NOMO-1 treated with dmso at 0.1 percent for 144 hours (cell line): Measurements from ENCODE around the gene DCAF11.

Source experiments
- DNase-seq: peaks from one replicate; lab custom pipeline; 2025; ENCODE audit not compliant: unreplicated experiment; lab: John Stamatoyannopoulos, UW

Gene DCAF11

DNA sequence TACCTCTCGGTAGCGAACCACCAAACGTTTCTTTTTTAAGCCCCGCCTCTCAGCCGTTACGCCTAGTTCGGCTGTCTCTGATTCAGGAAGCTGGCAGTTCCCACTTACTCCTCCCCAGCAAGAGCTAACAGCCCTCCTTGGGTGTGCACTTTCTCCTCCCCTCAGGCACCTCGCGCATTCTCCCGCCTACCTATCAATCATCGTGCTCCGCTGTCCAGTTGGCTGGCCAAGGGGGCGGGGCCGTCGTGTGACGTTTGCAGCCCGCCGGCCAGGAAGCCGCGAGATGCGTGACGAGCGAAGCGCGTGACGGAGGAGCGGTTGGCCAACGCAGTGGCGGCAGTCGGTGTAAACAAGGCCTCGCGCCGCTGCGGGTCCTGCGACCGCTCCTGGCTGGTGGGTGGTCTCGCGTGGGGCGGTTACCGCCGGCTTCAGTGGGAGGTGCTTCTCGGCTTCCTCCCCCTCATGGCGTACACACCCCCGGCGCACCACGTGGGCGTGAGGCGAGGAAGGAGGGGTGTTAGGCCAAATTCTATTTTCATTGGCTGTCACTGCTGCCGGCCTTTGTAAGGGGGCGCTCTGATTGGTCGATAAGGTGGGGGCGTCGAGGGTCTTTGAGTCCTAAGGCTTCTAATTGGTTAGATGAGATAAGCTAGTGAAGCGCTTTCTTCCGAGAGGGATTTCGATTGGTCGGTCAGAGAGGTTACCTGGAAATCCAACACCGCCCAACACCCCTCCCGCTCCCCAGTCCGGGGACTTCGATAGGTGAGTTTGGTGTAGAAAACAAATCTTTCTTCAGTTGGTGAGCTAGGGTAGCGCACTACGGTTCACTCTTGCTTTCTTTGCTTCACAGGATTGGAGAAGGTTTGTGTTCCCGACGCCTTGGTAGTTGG, at the start of gene DCAF11, which contains the start of gene NRL:
Gene DCAF11 (plus strand): TSS at position 246 of the 890 bp plus-strand sequence. CDS start 818 bp downstream, outside the sequence.
Gene NRL (minus strand): TSS at position 418 of the 890 bp plus-strand sequence. CDS start 32,101 bp downstream, outside the sequence.
- peak; percentile 100 for DNase-seq

DNA sequence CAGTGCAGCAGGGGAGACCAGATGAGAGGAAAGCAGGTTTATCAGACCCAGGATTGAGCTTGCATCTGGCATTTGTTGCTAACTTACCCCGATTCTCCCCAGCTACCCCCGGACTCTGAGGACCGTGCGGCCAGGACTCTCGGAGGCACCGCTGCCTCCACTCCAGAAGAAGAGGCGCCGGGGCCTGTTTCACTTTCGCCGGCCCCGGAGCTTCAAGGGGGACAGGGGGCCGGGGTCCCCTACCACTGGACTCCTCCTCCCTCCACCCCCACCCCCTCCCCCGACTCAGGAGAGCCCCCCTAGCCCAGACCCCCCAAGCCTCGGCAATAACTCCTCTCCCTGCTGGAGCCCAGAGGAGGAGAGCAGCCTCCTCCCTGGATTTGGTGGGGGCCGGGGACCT, 49.7 kb upstream of the DCAF11 start:
- no peak for DNase-seq

DNA sequence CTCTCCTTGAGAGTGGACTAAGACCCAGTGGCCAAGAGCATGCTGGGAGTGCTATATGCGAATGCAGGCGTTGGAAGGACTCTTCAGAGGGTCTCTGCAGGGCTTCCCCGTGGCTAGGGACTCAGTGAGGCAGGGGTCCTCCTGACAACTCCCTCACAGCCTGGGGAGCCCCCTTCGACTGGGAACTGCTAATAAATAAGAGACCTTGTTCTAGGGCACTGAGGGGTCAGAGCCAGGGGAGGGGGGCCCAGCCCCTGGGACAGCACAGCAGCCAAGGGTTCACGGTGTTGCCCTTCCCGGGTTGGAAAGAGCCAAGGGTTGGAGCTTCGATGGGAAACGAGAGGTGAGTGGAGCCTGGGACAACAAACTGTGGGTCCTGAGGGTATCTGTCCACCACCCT, 49.2 kb upstream of the DCAF11 start:
- no peak for DNase-seq

DNA sequence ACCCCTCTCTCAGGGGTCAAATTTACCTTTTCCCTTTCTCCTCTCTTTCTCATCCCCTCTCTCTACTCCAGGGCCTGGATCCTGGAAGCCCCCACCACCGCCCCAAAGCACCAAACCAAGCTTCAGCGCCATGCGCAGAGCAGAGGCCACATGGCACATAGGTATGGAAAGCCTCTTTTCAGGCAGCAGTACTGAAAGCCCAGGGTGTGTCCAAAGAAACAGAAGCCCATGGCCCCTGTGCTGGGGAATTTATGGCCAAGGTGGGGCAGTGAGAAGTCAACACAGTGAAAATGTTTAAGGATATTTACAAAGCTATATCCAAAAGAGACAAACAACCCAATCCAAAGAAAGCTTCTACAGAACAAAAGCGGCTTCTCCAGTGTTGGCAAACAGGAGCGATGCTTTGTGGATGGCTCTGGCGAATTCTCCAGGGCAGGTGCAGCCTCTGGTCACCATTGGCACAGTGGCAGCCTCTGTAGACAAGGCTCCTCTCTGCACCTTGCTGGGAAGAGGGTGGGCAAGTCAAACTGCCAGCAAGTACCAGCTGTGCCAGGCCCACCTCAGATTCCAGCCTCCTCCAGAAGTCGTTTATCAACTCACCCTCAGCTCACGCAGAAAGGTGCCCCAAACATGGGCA, 48.0 kb upstream of the DCAF11 start:
- DNase-seq = no peak

DNA sequence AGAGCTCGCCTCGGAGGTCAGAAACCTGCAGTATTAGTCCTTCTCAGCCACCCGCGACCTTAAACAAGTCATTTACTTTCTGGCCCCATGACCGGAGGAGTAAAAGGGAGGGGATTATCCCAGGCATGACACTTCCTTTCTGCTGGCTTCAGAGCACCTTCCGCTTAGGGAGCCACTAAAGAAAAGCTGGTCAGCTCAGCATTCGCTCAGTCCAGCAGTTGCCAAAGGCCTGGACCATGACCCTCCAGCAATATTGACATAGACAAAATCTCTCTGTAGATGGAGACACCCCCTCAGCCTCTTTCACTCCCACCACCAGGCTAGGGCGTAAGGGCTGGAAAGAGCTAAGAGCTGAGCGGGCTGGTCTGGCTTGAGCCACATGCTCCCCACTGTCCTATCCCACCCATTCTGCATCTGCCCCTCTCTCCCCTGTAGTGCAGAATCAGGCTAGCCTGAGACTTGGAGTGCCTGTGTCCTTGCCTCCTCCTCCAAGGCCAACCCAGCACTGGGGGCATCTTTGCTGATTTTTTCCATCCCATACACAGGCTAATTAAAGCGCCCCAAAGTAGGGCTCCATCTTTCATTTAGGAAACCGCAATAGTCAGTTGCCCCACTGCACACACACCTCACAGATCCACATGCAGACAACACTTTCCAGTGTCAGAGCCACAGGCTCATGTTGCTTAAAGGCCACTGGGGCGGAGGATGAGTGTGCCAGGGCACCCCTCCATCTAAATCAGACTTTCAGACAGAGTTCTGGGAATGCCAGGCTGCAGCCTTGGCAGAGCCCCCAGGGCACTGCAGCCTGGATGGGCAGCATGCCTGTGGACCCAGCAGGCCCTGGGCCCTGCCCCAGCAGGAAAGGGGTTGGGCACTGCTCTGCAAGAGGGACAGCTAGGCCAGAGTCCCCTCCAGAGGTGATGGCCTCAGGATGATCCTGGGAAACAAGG, 47.2 kb upstream of the DCAF11 start:
- no peak for DNase-seq

DNA sequence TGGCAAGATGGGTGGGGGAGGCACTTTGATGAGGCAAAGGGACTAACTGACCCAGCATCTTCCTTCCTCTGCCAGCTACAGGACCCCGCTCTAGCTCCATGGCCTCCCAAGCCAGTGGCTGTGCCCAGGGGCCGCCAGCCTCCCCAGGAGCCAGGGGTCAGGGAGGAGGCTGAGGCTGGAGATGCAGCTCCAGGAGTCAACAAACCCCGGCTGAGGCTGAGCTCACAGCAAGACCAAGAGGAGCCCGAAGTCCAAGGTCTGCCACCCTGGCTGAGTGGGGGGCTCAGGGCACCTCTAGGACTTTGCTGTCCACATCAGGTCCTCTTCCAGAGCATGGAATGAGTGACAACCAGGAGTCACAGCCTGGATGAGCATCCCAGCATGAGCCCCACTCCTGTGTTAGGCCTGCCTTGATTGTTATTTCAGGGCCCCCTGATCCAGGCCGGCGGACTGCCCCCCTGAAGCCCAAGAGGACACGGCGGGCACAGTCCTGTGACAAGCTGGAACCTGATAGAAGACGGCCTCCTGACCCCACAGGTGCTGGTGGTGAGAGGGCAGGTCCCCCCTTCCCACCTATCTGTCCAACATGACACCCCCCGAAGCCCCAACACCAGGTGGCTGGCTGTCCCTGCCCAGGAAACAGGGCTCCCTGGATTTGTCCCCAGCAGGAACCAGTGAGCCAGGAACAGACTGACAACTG, 45.7 kb upstream of the DCAF11 start:
- DNase-seq = no peak

DNA sequence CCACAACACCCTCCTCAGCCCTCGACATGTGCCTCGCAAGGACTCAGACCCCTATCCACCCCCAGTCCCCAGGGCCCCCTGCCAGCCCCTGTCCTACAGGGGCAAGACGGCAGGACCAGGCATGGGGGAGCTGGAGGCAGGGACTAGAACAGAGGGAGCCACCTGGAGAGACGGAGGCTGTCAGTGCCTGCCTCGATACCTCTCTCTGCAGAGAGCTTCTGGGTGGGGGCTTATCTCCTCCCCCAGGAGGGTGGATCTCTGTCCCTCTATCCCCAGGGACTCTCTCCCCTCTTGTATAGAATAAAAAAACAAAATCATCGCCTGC, 45.2 kb upstream of the DCAF11 start:
- DNase-seq = no peak

DNA sequence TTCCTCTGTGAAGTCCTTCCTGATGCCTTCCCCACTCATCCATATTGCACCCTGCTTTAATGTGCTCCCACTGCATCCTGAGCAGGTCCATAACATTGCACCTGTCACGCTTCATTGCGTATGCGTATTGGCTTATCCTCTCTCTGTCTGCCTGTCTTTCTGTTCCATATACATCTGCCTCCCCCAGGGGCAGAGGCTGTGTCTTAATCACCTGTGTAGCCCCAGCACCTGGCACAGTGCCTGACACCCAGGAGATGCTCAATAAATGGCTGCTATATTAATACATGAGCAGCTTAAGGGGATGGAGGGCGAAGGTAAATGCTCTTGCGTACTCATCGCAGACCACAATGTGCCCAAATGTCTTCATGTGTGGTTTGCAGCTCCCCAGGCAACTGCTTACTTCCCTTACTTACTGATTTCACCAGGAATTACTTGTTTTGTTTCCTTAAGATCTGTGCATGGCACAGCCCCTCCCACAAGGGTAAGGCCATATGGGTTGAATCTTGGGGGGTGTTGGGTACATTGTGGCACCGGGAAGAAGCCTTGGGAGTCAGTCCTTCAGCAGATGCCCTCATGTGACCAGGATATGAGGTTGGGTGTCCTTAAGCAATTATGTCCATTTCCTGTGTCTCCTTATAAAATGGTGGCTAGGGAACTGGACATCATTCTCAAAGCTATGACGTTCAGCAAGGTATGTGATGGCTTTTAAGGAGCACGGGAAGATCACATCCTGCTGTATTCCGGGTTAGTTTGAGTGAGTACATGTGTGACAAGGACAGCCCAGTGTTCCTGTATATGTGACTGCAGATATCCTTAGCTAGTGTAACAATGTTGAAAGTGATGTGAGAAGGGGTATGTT, 44.1 kb upstream of the DCAF11 start:
- no peak for DNase-seq

DNA sequence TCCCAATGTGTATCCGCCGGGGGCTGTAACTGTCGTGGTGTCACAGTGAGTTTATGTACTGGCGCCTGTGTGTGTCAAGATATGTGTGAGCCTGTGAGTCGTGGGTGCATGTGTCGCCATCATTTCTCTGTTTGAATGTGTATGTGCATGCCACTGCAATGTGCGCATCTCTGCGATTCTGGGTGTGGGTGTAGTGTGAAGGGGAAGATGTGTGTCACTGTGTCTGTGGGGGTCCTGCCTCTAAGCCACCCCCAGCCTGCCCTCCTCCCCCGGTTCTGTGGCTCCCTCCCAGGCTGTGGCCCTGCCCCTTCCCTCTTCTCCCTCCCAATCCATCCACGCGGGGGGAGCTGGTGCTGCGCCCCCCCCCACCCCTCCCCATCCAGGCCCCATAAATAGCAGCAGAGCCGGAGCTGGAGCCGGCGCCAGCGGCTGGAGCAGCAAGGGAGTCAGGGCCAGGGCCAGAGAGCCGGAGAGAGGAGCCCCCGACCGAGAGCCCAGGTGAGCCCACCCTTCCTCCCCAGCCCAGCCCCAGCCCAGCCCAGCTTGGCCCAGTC, 43.4 kb upstream of the DCAF11 start, which contains the start of gene CPNE6:
Gene CPNE6 (plus strand): TSS at position 419 of the 554 bp plus-strand sequence. CDS start 1,375 bp downstream, outside the sequence.
- no peak for DNase-seq

DNA sequence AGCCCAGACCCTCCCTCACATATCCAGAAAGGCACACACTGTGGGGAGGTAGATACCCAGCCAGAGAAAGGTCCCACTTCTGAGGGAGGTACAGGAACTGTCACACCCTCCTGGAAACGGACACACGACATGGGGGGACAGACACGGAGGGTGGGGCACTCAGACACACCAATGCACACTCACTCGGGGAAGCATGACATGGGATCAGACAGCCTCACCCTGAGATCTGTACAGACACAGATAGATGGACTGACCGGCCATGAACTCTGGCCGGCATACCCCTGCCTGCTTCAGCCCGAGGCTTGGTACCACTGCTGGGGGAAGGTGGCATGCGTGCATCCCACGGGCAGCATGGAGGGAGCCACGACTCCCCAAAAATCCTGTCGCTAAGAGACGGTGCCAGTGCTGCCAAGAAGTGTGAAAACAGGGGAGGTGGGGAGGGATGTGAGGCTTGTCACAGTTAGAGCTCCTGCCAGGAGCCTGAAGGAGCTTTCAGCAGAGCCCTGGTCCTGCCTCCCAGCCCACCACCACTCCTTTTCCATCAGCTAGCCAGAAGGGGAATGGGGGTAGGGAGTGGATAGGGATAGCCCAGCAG, 42.6 kb upstream of the DCAF11 start:
- no peak for DNase-seq

DNA sequence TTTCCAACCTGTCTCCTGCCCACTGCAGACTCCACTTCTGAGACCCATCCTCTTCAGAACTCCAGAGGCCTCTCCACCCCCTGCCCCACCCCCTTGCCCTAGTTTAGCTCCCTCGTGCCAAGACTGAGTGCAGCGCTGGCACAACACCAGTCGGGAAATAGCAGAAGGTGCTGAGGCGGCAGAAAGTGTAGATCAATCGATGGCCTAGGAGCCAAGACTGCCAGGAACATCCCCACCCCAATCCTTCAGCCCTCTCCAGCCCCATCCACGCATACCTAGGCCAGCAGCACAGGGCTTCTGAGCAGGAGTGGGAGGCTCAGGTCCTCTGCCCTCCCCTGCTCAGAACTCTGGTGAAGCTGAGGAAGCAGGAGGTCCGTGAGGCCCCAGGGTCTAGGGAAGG, 42.1 kb upstream of the DCAF11 start:
- DNase-seq = no peak

DNA sequence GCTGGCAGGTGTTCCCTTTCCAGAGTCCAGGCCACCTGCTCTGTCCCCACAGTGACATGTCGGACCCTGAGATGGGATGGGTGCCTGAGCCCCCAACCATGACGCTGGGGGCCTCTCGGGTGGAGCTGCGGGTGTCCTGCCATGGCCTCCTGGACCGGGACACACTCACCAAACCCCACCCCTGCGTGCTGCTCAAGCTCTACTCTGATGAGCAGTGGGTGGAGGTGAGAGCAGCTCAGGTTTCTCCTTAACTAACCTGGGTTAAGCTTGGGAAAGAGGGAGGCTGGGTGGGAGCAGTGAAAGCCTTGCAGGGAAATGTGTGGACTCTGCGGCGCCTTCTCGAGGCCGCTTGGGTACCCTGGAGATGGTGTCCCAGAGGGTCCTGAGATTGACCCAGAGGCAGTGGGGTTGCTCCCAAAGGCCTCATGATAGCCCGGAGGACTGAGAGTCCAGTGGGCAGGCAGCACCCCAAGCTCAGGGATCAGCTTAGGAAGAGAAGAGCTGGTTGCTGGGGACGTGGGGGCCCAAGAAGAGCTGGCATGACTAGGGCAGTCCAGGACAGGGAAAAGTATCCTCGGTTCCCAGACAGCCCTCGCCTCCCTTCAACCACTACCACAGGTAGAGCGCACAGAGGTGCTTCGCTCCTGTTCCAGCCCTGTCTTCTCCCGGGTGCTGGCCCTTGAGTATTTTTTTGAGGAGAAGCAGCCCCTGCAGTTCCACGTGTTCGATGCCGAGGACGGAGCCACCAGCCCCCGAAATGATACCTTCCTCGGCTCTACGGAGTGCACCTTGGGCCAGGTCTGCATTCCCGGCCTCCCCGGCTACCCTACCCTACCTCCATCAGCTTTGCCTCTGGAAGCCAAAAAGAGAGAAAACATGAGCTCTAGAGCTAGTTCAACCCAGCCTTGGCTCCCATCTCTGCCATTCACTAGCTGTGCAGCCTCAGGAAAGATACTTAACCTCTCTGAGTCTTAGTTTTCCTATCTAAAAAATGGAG, 41.4 kb upstream of the DCAF11 start:
- DNase-seq = no peak

DNA sequence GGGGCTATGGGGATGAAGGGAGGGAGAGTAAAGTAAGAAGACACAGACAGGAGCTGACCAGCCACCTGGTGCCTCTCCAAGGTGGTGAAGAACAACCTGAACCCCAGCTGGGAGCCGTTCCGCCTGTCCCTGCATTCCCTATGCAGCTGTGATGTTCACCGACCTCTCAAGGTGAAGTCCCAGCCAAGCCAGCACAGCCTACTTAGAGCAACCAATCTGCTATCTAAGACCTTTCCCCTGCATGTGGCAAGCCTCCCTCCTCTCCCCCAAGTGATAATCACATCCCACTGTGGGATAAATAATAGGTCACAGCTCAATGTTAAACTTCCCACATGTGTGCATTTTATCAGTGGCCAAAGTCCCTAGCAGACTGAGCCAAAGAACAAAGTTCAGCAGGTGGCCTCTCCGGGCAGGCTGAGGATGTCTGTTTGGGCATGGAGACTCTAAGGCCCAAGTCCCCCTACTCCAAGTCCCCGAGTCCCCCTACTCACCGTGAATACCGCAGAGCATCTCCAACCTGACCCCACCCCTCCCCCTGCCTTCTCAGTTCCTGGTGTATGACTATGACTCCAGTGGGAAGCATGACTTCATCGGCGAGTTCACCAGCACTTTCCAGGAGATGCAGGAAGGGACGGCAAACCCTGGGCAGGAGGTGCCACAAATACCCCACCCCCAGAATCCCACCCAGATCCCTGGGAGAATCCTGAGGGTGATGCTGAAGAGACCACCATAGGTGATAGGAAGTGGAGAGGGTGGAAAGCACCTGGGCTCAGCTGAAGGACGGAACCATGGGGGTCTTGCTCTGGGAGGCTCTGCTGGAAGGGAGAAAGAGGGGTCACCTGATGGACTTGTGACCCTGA, 39.7 kb upstream of the DCAF11 start:
- no peak for DNase-seq

DNA sequence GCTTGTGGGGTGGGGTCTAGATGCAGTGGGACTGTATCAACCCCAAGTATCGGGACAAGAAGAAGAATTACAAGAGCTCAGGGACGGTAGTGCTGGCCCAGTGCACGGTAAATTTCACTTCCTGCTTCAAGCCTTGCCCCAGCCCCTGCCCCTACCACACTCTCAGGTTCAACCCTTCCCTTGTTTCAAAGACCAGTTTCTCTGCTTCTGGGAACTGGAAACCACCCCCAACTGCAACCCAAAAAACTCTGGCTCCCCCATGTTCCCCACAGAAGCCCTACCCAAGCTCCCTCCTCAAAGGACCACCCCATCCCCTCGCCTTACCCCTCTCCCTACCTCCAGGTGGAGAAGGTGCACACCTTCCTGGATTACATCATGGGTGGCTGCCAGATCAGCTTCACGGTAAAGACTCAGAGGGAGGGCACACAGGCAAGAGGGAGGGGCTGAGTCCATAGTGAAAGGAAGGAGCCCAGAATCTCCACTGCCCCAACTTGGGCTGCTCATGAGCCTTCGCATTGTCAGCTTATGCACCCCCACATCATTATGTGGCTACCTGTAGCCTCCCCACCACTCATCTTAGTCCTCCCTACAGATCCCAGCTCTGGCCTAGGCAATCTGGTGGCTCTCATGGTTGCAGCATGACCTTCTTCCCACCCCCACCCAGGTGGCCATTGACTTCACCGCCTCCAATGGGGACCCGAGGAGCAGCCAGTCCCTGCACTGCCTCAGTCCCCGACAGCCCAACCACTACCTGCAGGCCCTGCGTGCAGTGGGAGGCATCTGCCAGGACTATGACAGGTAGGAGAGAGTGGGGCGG, 38.9 kb upstream of the DCAF11 start:
- no peak for DNase-seq

DNA sequence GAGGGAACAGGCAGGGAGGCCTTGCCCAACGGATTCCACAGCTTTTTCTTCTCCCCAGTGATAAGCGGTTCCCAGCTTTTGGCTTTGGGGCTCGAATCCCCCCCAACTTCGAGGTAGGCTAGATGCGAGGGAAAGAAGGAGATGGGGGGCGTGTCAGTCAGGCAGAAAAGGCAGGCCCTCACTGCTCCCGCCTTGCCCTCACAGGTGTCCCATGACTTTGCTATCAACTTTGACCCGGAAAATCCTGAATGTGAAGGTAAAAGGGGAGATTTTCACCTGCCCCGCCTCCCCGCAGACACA, 38.3 kb upstream of the DCAF11 start:
- no peak for DNase-seq

DNA sequence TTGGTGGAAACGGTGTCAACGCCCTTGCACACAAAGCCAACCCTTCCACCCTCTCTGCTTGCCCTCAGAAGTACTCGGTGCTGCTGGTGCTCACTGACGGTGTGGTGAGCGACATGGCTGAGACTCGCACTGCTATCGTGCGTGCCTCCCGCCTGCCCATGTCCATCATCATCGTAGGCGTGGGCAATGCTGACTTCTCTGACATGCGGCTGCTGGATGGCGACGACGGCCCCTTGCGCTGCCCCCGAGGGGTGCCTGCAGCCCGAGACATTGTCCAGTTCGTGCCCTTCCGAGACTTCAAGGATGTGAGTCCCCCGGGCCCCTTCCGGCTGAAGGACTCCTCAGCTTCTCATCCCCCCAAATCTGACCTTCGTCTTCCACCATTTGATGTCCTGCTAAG, 37.5 kb upstream of the DCAF11 start:
- DNase-seq = no peak
